ENCODE measurements around the gene PTPN9. TPM values are rescaled to one million over a fixed set of nuclear protein-coding genes. Genes with fewer than 3 reads are reported as not detected.
"Not testable (repeated sequence)": the region's sequence is repeated elsewhere in the genome, so short reads cannot be mapped to it uniquely, and the experiment has no call there.

The PTPN9 gene
- total RNA-seq (2014; rRNA removed; shearing (Covaris generic)), result 24.0 and 28.3 TPM in 2 replicates
- 20.0 and 22.8 TPM in 2 replicates for polyA plus RNA-seq (2015; cell fraction: cytosol; rRNA removed)
- polyA plus RNA-seq (2015; cell fraction: nucleus; rRNA removed), result 9.5 and 12.2 TPM in 2 replicates

DNA sequence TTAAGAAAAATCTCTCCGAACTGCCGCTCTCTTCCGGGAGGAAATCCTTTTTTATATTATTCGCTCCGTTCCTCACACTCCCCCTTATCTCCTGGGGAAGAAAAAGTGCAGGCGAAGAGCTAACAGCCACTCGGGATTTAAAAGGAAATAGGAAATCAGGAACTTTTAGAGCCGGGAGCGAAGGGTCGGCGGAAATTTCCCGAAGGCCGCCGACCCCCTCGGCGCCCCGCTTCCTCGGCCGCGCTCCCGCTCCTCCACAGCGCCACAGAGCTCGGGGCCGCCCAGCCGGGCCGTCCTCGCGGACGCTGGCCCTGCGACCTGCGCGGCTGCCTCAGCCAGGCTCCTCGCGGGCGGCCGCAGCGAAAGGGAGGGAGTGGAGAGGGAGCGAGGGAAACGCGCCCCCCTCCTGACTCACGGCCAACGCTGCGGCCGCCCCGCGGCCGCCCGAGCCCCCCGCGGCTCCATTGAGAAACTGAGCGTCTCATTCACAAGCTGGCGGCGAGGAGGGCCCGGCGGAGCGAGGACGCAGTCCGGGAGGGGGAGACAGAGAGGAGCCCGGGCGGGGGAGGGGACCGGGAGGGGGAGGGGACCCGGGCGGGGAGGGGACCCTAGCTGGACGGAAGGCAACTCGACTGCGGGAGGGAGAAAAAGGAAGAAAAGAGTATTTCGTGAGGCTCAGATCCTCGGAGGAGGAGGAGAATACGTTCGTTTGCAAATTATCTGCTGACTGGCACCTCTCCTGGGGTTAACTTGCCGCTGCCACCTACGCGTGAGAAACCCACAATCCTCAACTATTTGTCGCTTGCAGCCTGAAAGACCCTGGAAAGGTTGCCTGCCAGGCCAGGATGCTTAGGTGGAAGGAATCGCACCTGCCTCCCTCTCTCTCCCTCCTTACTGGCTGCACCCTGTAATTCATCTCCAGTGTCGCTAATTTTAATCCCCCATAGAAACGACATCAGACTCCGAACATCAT, at the start of gene PTPN9:
PTPN9 (minus strand) TSS at position 368 of the 973 bp plus-strand sequence. CDS start 539 bp downstream, outside the sequence.
- DNase-seq (ENCODE audit: low read depth), result peak; percentile 77

DNA sequence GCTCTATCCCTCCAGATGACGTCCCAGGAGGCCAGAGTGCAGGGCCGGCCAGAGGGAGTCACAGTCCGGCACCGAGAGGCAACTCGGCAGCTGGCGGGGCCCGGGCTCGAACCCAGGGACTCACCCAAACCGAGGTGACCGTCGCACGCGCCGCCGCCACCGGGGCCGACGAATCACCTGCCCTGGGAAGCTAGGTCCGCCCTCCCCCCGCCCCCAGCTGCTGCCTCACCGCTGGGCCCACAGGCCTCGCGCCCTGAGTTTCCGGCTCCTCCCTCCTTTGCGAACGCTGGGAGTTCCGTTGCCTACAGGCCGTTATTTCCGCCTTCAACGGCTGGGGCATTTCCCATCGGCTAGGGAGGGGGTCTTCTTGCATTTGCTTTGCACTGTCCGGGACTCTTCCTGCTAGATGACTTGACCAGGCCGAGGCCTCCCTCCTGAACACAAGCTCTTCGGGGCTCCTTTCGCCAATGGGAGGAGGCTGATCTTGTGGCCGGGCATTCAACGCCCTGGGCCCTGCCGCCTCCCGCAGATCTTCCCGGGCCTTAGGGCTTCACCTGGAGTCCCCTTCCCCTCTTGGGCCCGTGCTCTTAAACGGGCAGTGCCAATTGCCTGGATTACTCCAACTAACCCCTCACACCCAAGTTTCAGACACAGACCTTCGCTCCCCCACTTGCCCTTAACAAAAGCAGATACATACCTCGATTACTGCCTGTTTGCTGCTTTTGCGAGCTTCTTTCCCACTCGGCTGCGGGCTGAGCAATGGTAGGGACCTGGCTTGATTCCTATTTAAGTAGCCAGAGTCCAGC, 46.6 kb upstream of the PTPN9 start, which contains the start of gene SNUPN:
SNUPN (minus strand) TSS at position 184 of the 806 bp plus-strand sequence. CDS start 4,674 bp downstream, outside the sequence.
- peak; percentile 93 for DNase-seq (ENCODE audit: low read depth)

DNA sequence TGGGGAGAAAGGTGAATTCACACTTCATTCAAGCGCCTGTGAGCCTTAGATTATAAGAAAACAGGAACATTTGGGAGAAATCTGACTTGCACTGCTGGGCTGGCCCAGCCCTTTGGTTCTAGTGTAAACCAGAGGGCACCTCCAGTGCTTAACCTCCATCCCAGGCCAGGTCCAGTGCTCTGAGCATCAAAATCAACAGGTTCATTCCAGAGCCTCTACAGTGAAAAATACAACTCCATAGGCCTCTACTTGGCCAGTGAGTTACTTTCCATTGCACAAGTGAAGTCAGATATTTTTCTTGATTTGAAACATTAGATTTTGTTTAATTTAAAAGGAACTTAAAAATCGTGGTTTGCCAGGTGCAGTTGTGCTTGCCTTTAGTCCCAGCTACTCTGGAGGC, 43.4 kb upstream of the PTPN9 start:
- DNase-seq (ENCODE audit: low read depth), result no peak

DNA sequence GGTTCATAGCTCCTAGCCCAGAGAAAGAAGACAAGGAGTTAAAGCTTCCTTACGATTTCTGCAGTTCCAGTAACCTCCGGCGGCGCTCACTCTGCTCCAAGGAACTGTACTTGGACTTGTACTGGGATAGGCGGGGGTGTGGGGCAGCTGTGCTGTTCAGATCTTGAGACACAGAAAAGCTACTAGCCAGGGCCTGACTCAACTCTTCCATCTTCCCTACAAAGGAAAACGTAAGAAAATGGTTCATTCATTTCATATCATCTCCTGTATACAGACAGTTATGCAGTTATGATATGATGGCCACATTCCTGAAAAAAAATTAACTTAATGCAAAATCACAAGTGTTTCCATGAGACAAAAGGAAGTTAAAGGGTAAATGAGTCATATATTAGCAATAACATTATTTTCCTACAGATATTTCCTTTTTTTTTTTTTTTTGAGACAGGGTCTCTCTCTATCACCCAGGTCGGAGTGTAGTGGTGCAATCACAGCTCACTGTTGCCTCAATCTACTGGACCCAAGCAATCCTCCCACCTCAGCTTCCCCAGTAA, 41.8 kb upstream of the PTPN9 start:
- peak; percentile 82 for DNase-seq (ENCODE audit: low read depth)

DNA sequence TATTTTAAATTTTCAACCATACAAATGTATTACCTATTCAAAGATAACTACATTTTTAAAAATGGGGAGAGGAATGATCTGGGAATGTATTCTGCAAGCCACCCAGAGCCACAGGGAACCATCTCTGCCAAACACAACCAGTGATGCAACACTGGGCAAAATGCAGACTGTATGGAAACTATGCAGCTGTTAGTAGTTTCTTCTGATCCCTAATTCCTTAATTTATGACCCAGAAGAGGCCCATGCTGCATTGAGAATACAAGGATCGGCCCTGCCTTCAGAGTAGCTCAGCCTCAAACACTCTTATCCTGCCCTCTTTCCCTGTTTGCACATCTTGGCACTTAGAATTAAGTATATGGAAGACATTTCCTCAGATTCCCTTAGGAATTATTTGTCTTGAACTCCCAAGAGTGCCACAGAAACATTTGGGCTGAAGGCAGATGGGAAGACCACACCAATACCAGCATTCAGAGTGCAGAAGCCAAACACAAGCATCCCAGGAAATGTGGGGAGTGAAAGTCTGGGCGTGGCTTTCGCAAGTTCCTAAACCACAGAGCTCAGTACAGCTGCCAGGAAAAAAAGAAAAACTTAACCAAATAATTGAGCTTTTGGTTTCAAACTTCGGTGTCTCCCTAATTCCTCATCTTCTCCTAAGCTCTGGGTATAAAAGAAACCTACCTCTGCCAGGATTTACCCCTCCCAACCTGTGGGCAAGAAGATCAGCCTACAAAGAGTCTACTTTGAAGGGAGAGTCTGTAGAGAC, 41.1 kb upstream of the PTPN9 start:
- DNase-seq (ENCODE audit: low read depth), result no peak

DNA sequence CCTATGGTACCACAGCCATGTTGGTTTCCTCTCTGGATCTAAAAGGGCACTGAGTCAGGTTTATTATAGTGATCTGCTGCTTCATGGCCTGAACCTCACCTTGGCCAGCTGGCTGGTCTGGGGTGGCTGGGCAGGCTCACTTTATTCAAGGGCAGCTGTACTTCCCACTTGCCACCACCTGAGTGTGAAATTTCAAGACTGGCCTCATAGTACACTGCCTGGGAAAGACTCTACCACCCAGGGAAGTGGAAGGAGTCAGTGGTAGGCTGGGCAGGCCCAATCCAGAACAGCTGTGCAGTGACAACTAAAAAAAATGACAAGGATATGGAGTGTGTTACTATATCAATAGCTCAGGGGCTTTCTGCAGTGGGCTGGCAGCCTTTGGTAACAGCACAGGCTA, 37.7 kb upstream of the PTPN9 start:
- DNase-seq (ENCODE audit: low read depth), result no peak

DNA sequence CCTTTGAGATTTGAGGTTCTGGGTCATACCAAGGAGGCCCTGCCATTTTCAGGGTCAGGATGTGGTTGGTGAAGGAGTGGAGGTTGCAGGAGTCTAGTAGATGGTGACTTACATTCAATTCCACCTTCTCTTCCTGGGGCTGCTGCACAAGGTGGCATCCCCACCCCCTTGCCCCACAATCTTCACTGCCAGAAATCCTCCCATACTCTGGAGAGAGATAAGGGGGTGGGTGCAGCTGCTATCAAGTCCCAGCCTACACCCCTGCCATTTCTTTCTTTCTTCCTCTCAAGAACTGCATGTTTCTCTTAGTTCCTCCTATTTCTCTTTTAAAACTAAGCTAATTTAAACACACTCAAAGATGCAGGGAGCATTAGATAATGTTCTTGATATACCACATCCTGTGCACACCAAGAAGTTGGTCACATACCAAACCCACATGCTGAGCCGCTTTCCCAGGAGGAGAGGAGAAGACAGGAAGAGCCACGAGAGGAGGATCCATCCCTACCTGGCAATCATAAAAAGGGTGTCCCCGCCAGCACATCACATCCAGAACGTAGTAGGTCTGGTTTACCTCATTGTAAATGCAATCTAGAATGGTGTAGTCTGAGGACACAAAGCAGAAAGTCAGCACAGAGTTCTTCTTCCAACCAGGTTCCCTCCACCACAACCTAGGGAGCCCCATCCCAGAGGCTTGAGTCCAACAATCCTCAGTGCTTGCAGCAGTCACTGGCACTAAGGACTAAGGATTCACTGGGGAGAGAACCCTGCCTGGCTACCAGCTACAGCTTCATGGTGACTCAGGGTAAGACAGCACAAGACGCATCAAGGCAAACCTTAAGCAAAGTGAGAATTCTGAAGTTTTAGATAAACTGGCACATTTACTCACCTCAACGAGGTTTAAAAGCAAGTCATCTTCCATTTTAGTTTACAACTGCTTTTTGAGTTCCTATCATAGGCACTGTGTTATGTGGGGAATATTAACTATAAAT, 27.9 kb upstream of the PTPN9 start:
- peak; percentile 60 for DNase-seq (ENCODE audit: low read depth)

DNA sequence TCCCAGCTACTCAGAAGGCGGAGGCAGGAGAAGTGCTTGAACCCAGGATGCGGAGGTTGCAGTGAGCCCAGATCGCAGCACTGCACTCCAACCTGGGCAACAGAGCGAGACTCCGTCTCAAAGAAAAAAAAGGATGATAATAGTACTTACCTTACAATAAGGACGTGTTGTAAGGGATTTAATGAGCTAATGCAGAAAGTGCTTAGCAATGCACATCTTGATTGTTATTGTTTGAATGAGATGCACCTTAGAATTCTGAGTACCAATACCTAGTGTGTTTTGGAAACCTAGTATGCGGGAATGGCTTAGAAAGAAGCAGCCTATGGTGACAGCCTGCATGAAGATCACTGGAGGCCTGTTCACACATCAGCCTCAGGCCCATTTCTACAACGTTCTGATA, 26.9 kb upstream of the PTPN9 start:
- DNase-seq (ENCODE audit: low read depth), result no peak

DNA sequence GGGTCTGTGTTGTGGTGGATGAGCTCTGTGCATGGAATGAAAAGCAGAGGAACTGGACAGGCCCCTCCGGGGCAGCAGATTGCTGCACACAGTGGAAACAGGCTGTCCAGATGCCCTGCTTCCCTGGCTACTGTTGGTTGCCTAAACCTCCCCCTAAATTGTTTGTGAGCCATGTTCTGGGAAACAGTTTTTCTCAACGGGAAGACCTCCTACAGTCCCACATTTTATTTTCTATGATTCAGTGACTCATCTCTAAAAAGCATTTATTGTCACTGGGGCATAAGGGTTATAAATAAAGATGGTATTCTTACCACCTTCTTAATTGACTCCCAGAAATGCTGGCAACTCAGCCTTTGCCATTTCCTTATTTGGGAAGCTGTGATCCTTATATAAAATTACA, 20.3 kb upstream of the PTPN9 start:
- DNase-seq (ENCODE audit: low read depth), result no peak

DNA sequence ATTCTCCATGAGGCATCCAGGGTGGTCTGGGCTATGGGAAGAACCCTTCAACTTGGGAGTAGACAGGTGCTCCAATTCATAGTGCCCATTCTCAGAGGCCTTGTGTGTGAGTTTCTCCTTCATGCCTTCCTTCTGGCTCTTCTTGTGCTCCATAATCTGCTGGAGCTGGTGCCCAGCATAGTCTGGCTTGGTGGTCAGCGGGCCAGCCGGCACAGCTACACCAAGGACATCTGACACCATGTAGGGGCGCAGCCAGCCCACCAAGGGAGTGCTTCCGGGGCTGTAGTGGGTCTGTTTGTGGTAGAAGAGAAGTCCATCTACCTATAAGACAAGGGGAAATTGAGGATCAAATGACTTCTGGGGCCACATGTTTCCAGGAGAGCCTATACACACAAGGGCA, 19.2 kb upstream of the PTPN9 start:
- DNase-seq (ENCODE audit: low read depth), result no peak

DNA sequence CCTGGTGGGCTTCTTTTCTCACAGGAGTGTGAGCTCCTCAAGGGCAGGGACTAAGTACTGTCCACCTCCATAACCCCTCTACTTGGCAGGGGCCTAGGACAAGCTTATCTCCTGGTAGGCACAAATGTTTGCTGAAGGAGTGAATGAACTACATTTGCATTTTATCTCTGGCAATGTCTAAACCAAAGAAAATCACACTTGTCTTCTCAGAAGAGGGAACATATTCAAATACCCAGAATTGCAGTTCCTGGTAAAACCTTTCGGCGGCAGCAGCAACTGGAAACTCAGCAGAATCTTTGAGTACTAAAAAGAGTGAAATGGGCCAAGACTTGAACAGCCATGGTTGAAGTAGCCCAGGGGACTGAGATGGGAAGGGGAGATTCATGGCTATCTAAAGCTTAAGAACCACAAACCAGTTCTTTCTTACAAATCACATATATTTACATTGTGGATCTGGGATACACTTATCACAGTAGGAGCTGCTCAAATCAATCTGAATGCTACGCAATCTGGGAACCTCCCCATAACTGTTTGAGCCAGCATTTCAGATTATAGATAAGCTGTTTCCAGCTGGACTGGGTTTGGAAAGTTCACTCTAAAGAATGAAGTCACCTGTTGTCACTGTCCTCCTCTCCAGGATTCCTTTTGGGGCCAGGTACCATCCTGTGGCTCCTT, 18.7 kb upstream of the PTPN9 start:
- no peak for DNase-seq (ENCODE audit: low read depth)

DNA sequence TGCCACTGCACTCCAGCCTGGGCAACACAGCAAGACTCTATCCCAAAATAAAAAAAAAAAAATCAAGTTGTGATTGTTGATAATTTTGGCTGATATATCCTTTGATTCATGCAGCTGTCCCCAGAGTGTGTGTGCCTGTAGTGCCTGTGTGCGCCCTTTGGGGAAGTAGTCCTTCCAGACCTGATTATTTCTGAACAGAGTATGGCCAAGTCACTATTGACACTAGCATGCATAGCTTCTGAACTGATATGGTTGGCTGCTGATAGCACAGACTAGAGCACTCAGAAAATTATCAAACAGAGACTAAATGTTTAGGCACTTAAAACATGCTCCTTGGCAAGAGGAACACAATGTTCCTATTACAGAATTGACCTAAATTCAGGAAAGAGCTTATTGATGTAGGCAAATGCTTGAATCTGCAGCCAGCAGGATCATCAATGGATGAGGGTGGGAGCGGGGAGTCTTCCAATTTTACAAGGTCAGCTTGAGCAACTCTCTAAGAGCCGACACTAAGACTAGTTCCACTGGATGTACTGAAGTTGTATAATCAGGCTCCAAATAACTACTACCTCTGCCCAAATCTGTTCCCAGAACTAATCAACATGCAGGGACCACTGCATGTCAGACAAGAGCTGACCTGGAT, 17.7 kb upstream of the PTPN9 start:
- DNase-seq (ENCODE audit: low read depth), result no peak

DNA sequence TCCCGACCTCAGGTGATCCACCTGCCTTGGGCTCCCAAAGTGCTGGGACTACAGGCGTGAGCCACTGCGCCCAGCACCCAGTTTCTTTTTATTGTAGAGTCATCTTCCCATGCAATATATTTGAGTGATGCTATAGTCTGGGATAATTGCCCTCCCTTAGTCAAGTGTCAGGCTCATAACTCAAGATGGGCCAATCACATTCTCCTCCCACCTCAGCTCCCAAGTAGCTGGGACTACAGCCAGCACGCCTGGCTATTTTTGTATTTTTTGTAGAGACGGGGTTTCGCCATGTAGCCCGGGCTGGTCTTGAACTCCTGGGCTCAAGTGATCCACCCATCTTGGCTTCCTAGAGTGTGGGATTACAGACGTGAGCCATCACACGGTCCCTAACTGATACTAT, 15.2 kb upstream of the PTPN9 start:
- no peak for DNase-seq (ENCODE audit: low read depth)

DNA sequence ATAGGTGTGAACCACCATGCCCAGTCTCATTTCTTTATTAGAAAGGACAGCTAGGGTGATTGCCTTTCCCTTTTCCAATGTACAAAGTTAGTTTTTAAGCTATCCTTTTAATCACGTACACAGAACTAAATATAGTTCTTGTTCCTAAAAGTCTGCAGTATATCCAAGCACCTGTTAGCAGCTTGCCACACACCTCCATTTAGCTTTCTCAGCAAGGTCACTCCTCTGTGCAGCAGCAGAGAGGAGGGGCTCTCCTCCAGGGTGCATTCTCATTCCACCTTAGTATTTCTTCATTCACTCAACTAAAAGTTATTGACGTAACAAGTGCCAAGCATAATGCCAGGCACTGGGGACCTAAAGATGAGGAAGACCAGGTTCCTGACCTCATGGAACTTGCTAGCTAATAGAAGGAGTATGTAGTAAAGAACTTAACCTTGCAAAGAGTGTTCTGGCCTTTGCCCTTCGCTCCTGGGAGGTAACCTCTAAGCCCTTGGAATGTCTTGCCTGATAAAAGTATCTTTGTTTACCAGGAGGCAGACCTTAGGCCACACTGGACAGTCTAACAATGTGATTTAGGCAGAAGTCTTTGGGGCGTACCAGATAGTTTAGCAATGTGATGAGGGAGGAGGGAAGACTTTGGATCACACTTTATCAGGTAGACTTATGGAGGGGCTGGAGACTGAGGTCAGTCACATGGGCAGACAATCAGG, 12.7 kb upstream of the PTPN9 start:
- no peak for DNase-seq (ENCODE audit: low read depth)

DNA sequence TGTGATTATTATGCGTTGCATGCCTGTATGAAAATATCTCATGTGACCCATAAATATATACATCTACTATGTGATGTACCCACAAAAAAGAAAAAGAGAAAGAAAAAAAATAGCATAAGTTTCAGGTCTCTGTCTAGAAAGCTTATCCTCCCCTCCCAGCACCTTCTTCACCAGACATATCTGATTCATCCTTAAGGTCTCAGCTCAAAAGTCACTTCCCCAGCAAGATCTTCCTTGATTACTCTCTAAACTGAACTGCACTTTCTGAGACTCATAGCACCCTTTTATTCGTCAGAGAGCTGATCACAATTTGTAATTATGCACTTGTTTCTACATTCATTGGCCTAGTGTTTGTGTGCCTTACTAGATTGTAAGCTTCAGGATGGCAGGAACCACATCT, 11.1 kb upstream of the PTPN9 start:
- DNase-seq (ENCODE audit: low read depth), result no peak

DNA sequence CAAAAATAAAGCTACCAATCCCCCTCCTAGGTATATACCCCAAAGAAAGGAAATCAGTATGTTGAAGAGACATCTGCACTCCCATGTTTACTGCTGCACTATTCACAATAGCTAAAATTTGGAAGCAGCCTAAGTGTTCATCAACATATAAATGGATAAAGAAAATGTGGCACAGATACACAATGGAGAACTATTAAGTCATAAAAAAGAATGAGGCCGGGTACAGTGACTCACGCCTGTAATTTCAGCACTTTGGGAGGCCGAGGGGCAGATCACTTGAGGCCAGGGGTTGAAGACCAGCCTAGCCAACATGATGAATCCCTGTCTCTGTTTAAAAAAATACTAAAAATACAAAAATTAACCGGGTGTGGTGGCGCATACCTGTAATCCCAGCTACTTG, 10.0 kb upstream of the PTPN9 start:
- no peak for DNase-seq (ENCODE audit: low read depth)

DNA sequence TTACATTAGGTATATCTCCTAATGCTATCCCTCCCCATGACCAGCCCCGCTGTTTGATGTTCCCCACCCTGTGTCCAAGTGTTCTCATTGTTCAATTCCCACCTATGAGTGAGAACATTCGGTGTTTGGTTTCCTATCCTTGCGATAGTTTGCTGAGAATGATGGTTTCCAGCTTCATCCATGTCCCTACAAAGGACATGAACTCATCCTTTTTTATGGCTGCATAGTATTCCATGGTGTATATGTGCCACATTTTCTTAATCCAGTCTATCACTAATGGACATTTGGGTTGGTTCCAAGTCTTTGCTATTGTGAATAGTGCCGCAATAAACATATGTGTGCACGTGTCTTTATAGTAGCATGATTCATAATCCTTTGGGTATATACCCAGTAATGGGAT, 7.3 kb upstream of the PTPN9 start:
- not testable (repeated sequence) for DNase-seq (ENCODE audit: low read depth)

DNA sequence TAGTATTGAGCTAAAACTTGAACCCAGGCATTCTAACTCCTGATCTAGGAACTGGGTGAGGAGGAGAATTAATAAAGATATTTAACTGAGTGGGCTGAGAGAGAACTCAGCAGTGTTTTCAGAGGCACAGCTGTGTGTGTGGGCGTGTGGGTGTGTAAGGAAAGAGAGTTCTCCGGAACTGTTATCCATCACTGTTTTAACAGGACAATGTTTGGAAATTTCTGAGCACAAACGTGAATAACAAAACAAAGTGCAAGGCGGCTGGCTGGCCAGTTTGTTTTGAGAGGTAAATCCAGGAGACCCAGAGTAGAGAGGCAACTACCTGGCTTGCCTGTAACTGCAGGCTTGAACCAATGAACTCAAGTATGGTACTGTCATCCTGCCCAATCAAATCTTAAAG, 5.0 kb upstream of the PTPN9 start:
- no peak for DNase-seq (ENCODE audit: low read depth)

All from HT1080 (cell line).